HepG2 (cell line): ENCODE measurements around the gene PPP1R7. TPM values are rescaled to one million over a fixed set of nuclear protein-coding genes. Genes with fewer than 3 reads are reported as not detected.
A peak's percentile ranks its signal among the peaks of the same experiment; 100 is the strongest.

ENCODE experiments used
- ATAC-seq: fragments of 200-7000 bp; cut with Tn5 transposase; 3 replicates; pipeline ENCODE4 v1.9.1; 2020; ENCODE audit warnings: mild to moderate bottlenecking, moderate library complexity
- BruUV-seq: library from RNA; stranded (reverse); fragments of 400-500 nt; replicated peaks from 2 replicates; lab custom pipeline; 2021; lab: Mats Ljungman, UMichigan
- CTCF ChIA-PET: fragments of 300-600 bp; formaldehyde crosslinking; extraction: SDS; loops from one replicate; lab custom pipeline; 2021; ENCODE audit warnings: low total read pairs, inconsistent platforms, low intra/inter-chr PET ratio; lab: Yijun Ruan, JAX
- POLR2A ChIA-PET: fragments of 350-600 bp; sonication (Branson Sonifier 250); formaldehyde crosslinking; loops from one replicate; lab custom pipeline; 2020; ENCODE audit warnings: antibody characterized with exemption, inconsistent platforms; lab: Yijun Ruan, JAX
- DNase-seq: peaks from one replicate; pipeline ENCODE4 v3.0.0-alpha.2; 2015; ENCODE audit warnings: low spot score
- FAIRE-seq: peaks from 3 replicates; lab custom pipeline; 2011; peaks lifted over from hg19 to GRCh38; lab: Jason Lieb, UNC
- H2AFZ ChIP-seq: one replicate; pipeline ENCODE4 v1.6.1; 2011; ENCODE audit warnings: low read length, inconsistent platforms
- H3K27ac ChIP-seq: fragments of 300-600 bp; 3 replicates; pipeline ENCODE4 v1.8.0; 2011; ENCODE audit warnings: mixed run types, mild to moderate bottlenecking, mixed read lengths, low read length, inconsistent platforms; ENCODE audit not compliant: insufficient read depth; ENCODE audit errors: extremely low read length
- H3K27me3 ChIP-seq, 2 experiments: fragments of 200-600 bp in 1 of 2; 2 replicates in 1 of 2; 3 replicates in 1 of 2; pipeline versions ENCODE4 v1.6.0 to v1.8.0; 2011; ENCODE audit warnings: low read length in 2 of 2, mild to moderate bottlenecking in 2 of 2, moderate library complexity in 2 of 2, inconsistent platforms in 1 of 2; ENCODE audit not compliant: insufficient read depth in 2 of 2, control insufficient read depth in 1 of 2
- H3K36me3 ChIP-seq, 2 experiments: fragments of 200-600 bp in 1 of 2; replicated peaks in 1 of 2; 2 replicates in 1 of 2; 3 replicates in 1 of 2; pipeline versions ENCODE4 v1.5.1 to v1.8.0; 2011; ENCODE audit warnings: low read length in 2 of 2, inconsistent platforms in 1 of 2; ENCODE audit not compliant: insufficient read depth in 2 of 2, control insufficient read depth in 1 of 2
- H3K4me1 ChIP-seq: 2 replicates; pipeline ENCODE4 v1.5.1; 2012; ENCODE audit warnings: low read length, inconsistent platforms; ENCODE audit not compliant: insufficient read depth
- H3K4me2 ChIP-seq: 2 replicates; pipeline ENCODE4 v1.6.0; 2011; ENCODE audit warnings: low read depth, low read length, inconsistent platforms
- H3K4me3 ChIP-seq, 3 experiments: fragments of 200-600 bp in 1 of 3; sonication (generic), shearing (Covaris generic) in 1 of 3; replicated peaks in 1 of 3; 2 replicates each; pipeline ENCODE4 v1.5.1; 2011 to 2016; ENCODE audit warnings: low read length in 3 of 3, inconsistent platforms in 2 of 3, low read depth in 2 of 3, mild to moderate bottlenecking in 2 of 3, control low read depth in 1 of 3, mixed read lengths in 1 of 3; ENCODE audit not compliant: insufficient read depth in 1 of 3
- H3K79me2 ChIP-seq: one replicate; pipeline ENCODE4 v1.6.1; 2011; ENCODE audit warnings: low read length, inconsistent platforms; ENCODE audit not compliant: insufficient read depth
- H3K9ac ChIP-seq: 2 replicates; pipeline ENCODE4 v1.6.0; 2011; ENCODE audit warnings: mild to moderate bottlenecking, low read depth, low read length, inconsistent platforms; ENCODE audit not compliant: insufficient read depth
- H3K9me3 ChIP-seq: 2 replicates; pipeline ENCODE4 v1.5.1; 2012; ENCODE audit warnings: mild to moderate bottlenecking, low read length
- H4K20me1 ChIP-seq: 2 replicates; pipeline ENCODE4 v1.6.0; 2011; ENCODE audit warnings: inconsistent platforms, mild to moderate bottlenecking, low read length, moderate library complexity; ENCODE audit not compliant: insufficient read depth
- HNRNPLL ChIP-seq: fragments of 200-400 bp; formaldehyde crosslinking; IDR thresholded peaks from 2 replicates; pipeline ENCODE4 v1.6.1; 2017; ENCODE audit warnings: mild to moderate bottlenecking, low read depth, low read length; ENCODE audit not compliant: poor library complexity, severe bottlenecking
- MTA1 ChIP-seq: sonication (generic); formaldehyde crosslinking; IDR thresholded peaks from 2 replicates; pipeline ENCODE4 v1.4.0; 2020; ENCODE audit warnings: missing genetic modification reagents, mild to moderate bottlenecking, borderline replicate concordance
- PITX1 ChIP-seq: sonication (generic); formaldehyde crosslinking; IDR thresholded peaks from 2 replicates; pipeline ENCODE4 v1.5.1; 2020; ENCODE audit warnings: mild to moderate bottlenecking, missing genetic modification reagents
- ZNF687 ChIP-seq: sonication (generic); formaldehyde crosslinking; IDR thresholded peaks from 2 replicates; pipeline ENCODE4 v1.5.1; 2020; ENCODE audit warnings: mild to moderate bottlenecking, missing genetic modification reagents, moderate library complexity
- WGBS: methylation state at CpG from one replicate; pipeline ENCODE4 v1.1.6; 2017; ENCODE audit warnings: low lambda C conversion rate; 5-methylcytosine and 5-hydroxymethylcytosine counted together
- in situ Hi-C: cut with HindIII; loops from 2 replicates; pipeline ENCODE4 v1.10.0; 2017; ENCODE audit warnings: low pct_unique_long_range_greater_than_20kb; ENCODE audit not compliant: extremely low pct_ligation_motif_present
- intact Hi-C: fragments of 100-400 bp; cut with micrococcal nuclease; formaldehyde crosslinking; loops from one replicate; pipeline ENCODE4 v1.10.0; 2022; ENCODE audit not compliant: unreplicated experiment
- polyA plus RNA-seq, 8 experiments: library from polyadenylated mRNA; depleted of rRNA in 3 of 8; stranded (reverse) in 7 of 8; unstranded in 1 of 8; fragments of >200 nt; fragmentation: Illumina TruSeq in 4 of 8; extraction: Trizol in 4 of 8; gene quantifications; 2 replicates each; pipeline versions ENCODE4 v1.2.1 to v1.2.3, GENCODE V29; 2011 to 2016; ENCODE audit warnings: low read depth in 4 of 8, missing spikeins in 1 of 8, mixed read lengths in 1 of 8; ENCODE audit not compliant: insufficient read depth in 1 of 8
- total RNA-seq, 5 experiments: library from RNA; depleted of rRNA; stranded (reverse); fragments of >200 nt; fragmentation: Illumina TruSeq; extraction: Trizol; gene quantifications; 2 replicates each; pipeline ENCODE4 v1.2.3, GENCODE V29; 2016; ENCODE audit warnings: low read depth in 1 of 5

PPP1R7 gene
- total and polyA plus RNA-seq, 2 of the 13 experiments (the other 11 are each of a cell fraction or from before 2014, with no cell fraction given): 33.3 to 67.9 TPM

GRCh38 chr2:241201445-241202267, 51.4 kb downstream of the PPP1R7 start (continued):
- TF ChIP-seq ZNF687 (CRISPR knock-in tag) (peak; percentile 67), MTA1 (CRISPR knock-in tag) (0 out of 2 replicates have a peak, but pooled peaks have one; percentile 46)

- no peak for FAIRE-seq
- Histone ChIP-seq H3K4me1 (peaks cover 10% of the 10 kb centered on the region), H4K20me1 (no peaks in the 10 kb centered on the region), H3K27ac (no peak overlapping the region), H3K9ac (no peak overlapping the region), H3K27me3 (peaks cover 17 to 55% of the 10 kb centered on the region in 2 experiments), H3K4me3 (no peak overlapping the region), H2AFZ (no peak overlapping the region), H3K4me2 (no peak overlapping the region), H3K36me3 (no peaks in the 10 kb centered on the region), H3K79me2 (no peaks in the 10 kb centered on the region), H3K9me3 (no peaks in the 10 kb centered on the region)
- CTCF ChIA-PET: no interaction called here
- WGBS: 67% methylated on average over 11 of the region's 15 CpGs
- POLR2A ChIA-PET: no interaction called here
- ATAC-seq: no peak
- no peak for DNase-seq
- TF ChIP-seq HNRNPLL (peak; percentile 13), PITX1 (CRISPR knock-in tag) (no peak)
- intact Hi-C loops (no loop called here), in situ Hi-C loops (loop anchor here (25.0 kb wide), 1 partner anchor 640 kb away; the partner anchor contains the start of genes ANKMY1, DUSP28 and RNPEPL1)
- no TSS peak for BruUV-seq
Observed at GRCh38 chr2:241202268-241202585, 52.0 kb downstream of the PPP1R7 start.
